Memory B cell (primary cell): ENCODE measurements around the gene AHNAK2.
"Not testable (repeated sequence)": the region's sequence is repeated elsewhere in the genome, so short reads cannot be mapped to it uniquely, and the experiment has no call there.

Experiments used
- ATAC-seq: fragments of 150-1000 bp; cut with Tn5 transposase; 2 replicates; pipeline ENCODE4 v1.10.0; 2021; ENCODE audit warnings: low read depth, mild to moderate bottlenecking, moderate library complexity
- DNase-seq, 2 donors: peaks; one replicate each; pipeline ENCODE4 v3.0.0; 2022; ENCODE audit warnings: low spot score in 2 of 2
- H3K27ac Mint-ChIP-seq: one replicate; pipeline ENCODE4 v1.8.0; 2022; ENCODE audit warnings: mild to moderate bottlenecking, moderate library complexity, mixed read lengths
- H3K27me3 Mint-ChIP-seq: one replicate; pipeline ENCODE4 v1.8.0; 2022; ENCODE audit warnings: mixed read lengths
- H3K36me3 Mint-ChIP-seq: one replicate; pipeline ENCODE4 v1.8.0; 2022; ENCODE audit warnings: mild to moderate bottlenecking, mixed read lengths
- H3K4me1 Mint-ChIP-seq: one replicate; pipeline ENCODE4 v1.8.0; 2022; ENCODE audit warnings: mixed read lengths
- H3K4me3 Mint-ChIP-seq: one replicate; pipeline ENCODE4 v1.8.0; 2022; ENCODE audit warnings: mild to moderate bottlenecking, moderate library complexity, mixed read lengths
- H3K9me3 Mint-ChIP-seq: one replicate; pipeline ENCODE4 v1.8.0; 2022; ENCODE audit warnings: mixed read lengths

Gene AHNAK2

DNA sequence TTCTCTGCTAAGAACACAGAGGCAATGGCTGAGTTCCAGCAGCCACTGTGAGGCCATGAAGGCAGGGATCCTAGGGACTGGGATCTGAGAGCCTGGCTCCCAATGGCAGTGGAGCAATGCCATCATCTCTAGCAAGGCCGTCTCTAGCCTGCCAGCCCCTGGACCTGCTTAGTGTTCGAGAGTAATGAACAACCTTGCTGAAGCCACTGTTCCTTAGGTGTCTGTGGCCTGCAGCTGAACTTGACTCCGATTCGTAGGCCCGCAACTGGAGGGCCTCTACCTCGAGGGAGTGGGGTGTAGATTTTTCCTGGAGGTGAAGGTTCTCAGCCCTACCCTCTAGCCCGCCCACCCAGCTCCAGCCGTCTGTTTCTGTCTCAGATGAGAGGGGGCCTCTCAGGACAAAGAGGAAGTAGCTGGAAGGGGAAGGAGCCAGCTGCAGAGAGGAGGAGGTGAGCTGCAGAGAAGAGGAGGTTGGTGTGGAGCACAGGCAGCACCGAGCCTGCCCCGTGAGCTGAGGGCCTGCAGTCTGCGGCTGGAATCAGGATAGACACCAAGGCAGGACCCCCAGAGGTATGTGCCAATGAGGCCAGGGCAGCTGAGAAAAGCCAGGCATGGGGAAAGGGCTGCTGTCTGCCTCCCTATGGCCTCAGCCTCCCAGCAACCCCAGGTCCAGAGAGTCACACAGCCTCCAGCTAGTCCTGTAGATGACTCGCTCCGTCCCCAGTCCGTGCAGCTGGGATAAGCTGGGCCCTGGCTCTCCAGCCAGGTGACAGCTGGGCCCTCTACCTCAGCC, 53.6 kb downstream of the AHNAK2 start, which contains the start of gene PLD4:
Gene PLD4, plus strand, starts transcription at position 459 of the 793 bp plus-strand sequence. CDS start 2,262 bp downstream, outside the sequence.
- H3K4me3 Mint-ChIP-seq: peak within 1 kb of the TSS; percentile 92
- no peaks in the 10 kb centered on the region for H3K9me3 Mint-ChIP-seq
- peak within 1 kb of the TSS; percentile 48 for H3K27ac Mint-ChIP-seq
- H3K36me3 Mint-ChIP-seq: no peaks in the 10 kb centered on the region
- peak; percentile 38 to 52 for DNase-seq
- ATAC-seq: peak; percentile 57
- no peaks in the 10 kb centered on the region for H3K27me3 Mint-ChIP-seq
- H3K4me1 Mint-ChIP-seq: peaks cover 26% of the 10 kb centered on the region

DNA sequence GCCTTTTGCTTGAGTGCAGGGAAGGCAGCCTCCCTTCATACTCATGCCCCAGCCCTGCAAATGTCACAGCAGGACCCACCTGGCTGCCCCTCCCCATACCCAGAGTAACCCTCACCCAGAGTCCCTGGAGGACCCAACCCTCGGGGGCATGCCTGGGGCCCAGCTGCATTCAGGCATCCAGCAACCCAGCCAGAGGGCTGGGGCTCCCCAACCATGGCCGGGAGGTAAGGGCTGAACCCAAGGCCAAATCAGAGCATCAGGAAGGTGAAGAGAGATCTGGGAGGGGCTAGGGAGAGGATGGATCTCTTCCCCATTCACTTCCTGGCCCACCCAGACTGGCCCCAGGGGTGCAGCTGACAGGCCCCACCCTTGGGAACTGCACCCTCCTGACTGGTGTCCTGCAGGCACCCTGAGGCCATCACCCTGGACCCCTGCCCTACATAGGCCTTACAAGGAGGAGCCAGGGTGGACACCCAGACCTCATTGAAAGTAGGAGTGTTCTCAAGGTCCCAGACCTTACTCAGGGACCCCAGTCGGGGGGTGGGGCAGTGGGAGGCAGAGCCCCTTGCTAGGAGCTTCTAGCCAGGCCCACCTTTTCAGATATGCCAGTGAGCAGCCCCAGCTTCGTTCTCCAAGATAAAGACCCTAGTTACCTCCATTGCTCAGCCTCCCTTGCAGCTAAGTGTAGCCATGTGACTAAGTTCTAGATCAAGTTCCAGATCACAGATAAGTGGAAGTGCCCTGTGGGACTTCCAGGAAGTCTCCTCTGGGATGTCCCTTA, 54.3 kb downstream of the AHNAK2 start:
- Mint-ChIP-seq H3K36me3 (no peaks in the 10 kb centered on the region), H3K4me3 (peak overlapping the region; percentile 92), H3K27ac (peak overlapping the region; percentile 48), H3K9me3 (no peaks in the 10 kb centered on the region), H3K27me3 (no peaks in the 10 kb centered on the region), H3K4me1 (peaks cover 26% of the 10 kb centered on the region)
- DNase-seq: no peak
- no peak for ATAC-seq

DNA sequence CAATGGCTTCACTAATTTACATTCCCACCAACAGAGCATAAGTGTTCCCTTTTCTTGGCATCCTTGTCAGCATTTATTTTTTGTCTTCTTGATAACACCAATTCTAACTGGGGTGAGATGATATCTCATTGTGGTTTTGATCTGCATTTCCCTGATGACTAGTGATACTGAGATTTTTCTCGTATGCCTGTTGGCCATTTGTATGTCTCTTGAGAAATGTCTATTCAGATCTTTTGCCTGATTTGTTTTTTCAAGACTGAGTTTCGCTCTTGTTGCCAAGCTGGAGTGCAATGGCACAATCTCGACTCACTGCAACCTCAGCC, 58.2 kb downstream of the AHNAK2 start:
- H3K9me3 Mint-ChIP-seq: no peaks in the 10 kb centered on the region
- ATAC-seq (no peak), DNase-seq (no peak)
- H3K4me3 Mint-ChIP-seq: no peak overlapping the region
- peaks cover 2% of the 10 kb centered on the region for H3K27me3 Mint-ChIP-seq
- H3K36me3 Mint-ChIP-seq: no peaks in the 10 kb centered on the region
- peaks cover 18% of the 10 kb centered on the region for H3K4me1 Mint-ChIP-seq
- H3K27ac Mint-ChIP-seq: no peak overlapping the region

DNA sequence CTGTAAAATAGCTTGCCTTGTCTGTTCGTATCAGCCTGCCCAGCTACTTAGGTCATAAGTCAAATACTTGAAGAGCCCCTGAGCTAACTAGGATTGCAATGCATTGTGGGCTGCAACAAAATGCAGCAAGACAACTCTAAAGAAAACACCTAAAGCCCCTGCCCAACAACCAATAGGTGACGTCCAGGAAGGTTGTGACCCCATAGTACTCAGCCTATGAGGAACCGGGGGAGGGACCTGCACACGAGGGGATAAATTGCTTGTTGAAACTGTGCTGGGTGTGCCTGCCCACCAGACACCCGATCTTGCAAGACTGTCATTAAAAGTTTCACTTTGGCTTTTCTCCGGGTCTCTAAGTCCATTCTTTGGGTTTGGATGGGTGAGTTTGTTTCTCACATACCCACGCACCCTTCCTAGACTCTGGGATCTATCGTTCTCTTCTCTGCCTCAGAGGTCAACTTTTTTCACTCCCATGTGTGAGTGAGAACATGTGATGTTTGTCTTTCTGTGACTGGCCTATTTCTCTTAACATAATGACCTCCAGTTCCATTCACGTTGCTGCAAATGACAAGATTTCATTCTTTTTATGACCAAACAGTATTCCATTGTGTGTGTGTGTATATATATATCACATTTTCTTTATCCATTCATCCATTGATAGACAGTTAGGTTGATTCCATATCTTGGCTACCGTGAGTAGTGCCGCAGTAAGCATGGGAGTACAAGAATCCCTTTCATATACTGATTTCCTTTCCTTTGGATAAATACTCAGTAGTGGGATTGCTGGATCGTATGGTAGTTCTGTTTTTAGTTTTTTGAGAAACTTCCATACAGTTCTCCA, 58.8 kb downstream of the AHNAK2 start:
- H3K27me3 Mint-ChIP-seq, H3K9me3 Mint-ChIP-seq, H3K4me3 Mint-ChIP-seq, ATAC-seq, DNase-seq, H3K27ac Mint-ChIP-seq, H3K36me3 Mint-ChIP-seq: not testable (repeated sequence)
- H3K4me1 Mint-ChIP-seq: peaks cover 13% of the 10 kb centered on the region

DNA sequence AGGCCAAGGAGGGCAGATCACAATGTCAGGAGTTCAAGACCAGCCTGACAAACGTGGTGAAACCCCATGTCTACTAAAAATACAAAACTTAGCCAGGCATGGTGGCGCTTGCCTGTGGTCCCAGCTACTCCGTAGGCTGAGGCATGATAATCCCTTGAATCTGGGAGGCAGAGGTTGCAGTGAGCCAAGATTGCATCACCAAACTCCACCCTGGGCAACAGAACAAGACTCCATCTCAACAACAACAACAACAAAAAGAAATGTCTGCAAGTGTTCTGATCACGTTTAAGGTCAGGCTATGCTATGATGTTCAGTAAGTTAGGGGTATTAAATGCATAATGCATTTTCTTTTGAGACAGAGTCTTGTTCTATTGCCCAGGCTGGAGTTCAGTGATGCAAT, 60.2 kb downstream of the AHNAK2 start:
- H3K27me3 Mint-ChIP-seq: peaks cover 2% of the 10 kb centered on the region
- ATAC-seq (no peak), DNase-seq (no peak)
- peaks cover 2% of the 10 kb centered on the region for H3K4me1 Mint-ChIP-seq
- H3K36me3 Mint-ChIP-seq: no peaks in the 10 kb centered on the region
- no peaks in the 10 kb centered on the region for H3K9me3 Mint-ChIP-seq
- H3K4me3 Mint-ChIP-seq: no peak overlapping the region
- H3K27ac Mint-ChIP-seq: no peak overlapping the region

DNA sequence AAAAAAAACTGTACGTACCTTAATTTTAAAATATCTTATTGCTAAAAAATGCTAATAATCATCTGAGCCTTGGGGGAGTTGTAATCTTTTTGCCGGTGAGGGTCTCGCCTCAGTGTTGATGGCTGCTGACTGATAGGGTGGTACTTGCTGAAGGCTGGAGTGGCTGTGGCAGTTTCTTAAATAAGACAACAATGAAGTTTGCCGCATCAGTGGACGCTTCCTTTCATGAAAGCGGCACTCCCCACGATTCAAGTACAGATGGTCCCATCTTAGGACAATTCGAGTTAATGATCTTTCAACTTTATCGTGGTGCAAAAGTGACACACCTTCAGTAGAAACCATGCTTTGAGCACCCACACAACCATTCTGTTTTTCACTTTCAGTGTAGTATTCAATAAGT, 61.1 kb downstream of the AHNAK2 start:
- ATAC-seq (no peak), DNase-seq (no peak)
- Mint-ChIP-seq H3K9me3 (peaks cover under 1% of the 10 kb centered on the region), H3K4me3 (no peak overlapping the region), H3K4me1 (peaks cover 2% of the 10 kb centered on the region), H3K27ac (no peak overlapping the region), H3K27me3 (peaks cover 3% of the 10 kb centered on the region), H3K36me3 (peaks cover under 1% of the 10 kb centered on the region)

DNA sequence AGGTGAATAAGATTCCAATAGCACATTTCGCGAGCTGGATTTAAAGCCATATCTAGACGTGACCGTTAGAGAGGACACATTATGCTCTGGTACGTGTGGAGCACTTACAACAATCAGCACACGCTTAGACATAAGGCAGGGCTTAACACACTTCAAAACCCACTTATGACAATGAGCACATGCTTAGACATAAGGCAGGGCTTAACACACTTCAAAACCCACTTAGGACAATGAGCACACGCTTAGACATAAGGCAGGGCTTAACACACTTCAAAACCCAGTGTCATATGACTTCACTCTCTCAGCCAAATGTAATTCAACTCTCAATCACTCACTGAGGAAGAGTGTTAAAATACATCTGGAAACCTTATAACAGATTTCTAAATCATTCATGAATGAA, 64.7 kb downstream of the AHNAK2 start:
- H3K36me3 Mint-ChIP-seq: peaks cover 5% of the 10 kb centered on the region
- ATAC-seq (no peak), DNase-seq (no peak)
- peaks cover 7% of the 10 kb centered on the region for H3K27me3 Mint-ChIP-seq
- H3K4me1 Mint-ChIP-seq: no peaks in the 10 kb centered on the region
- peaks cover 2% of the 10 kb centered on the region for H3K9me3 Mint-ChIP-seq
- no peak overlapping the region for H3K27ac Mint-ChIP-seq
- H3K4me3 Mint-ChIP-seq: no peak overlapping the region

DNA sequence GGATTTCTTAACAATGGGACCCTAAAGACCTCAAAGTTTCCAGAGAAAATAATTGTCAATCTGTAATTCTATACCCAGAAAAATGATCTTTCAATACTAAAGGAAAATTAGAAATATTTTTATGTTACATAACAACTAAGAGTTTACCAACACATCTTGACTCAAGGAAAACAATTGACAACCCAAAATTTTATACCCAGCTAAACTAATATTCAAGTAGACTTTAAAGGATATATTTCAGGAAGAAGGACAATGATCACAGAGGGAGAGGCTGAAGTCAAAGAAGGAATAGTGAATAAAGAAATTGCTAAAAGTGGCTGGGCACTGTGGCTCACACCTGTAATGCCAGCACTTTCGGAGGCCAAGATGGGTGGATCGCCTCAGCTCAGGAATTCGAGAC, 66.1 kb downstream of the AHNAK2 start:
- DNase-seq: no peak
- H3K27ac Mint-ChIP-seq: no peak overlapping the region
- no peaks in the 10 kb centered on the region for H3K4me1 Mint-ChIP-seq
- H3K36me3 Mint-ChIP-seq: peaks cover 5% of the 10 kb centered on the region
- peaks cover 2% of the 10 kb centered on the region for H3K9me3 Mint-ChIP-seq
- H3K27me3 Mint-ChIP-seq: peaks cover 7% of the 10 kb centered on the region
- ATAC-seq: no peak
- no peak overlapping the region for H3K4me3 Mint-ChIP-seq

DNA sequence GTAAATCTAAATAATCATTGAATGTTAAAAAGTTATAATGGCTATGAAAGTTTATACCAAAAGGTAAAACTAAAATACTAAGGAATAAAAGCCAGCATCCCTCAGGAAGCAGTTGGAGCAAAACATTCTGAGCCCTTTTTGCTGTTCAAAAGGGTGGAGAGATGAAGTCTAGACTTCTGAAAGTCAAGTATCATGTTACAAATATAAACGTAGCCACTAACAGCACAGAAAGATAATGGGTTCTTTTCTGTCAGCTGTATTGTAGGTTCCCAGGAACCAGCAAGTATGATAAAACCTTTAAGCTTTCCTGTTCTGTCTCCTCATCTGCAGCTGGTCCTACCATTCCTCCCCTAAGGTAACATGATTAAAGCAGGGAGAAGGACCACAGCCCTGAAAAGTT, 69.9 kb downstream of the AHNAK2 start:
- DNase-seq (no peak), ATAC-seq (no peak)
- H3K27me3 Mint-ChIP-seq: peaks cover 12% of the 10 kb centered on the region
- H3K9me3 Mint-ChIP-seq: peaks cover 2% of the 10 kb centered on the region
- H3K36me3 Mint-ChIP-seq: peaks cover 5% of the 10 kb centered on the region
- peaks cover 7% of the 10 kb centered on the region for H3K4me1 Mint-ChIP-seq
- H3K4me3 Mint-ChIP-seq: no peak overlapping the region
- H3K27ac Mint-ChIP-seq: no peak overlapping the region

DNA sequence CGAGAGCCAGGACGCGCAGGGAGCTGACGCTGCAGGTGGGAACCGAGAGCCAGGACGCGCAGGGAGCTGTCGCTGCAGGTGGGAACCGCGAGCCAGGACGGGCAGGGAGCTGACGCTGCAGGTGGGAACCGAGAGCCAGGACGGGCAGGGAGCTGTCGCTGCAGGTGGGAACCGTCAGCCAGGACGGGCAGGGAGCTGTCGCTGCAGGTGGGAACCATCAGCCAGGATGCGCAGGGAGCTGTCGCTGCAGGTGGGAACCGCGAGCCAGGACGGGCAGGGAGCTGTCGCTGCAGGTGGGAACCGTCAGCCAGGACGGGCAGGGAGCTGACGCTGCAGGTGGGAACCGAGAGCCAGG, 72.6 kb downstream of the AHNAK2 start:
- ATAC-seq, H3K4me1 Mint-ChIP-seq, DNase-seq, H3K27me3 Mint-ChIP-seq, H3K4me3 Mint-ChIP-seq, H3K36me3 Mint-ChIP-seq, H3K9me3 Mint-ChIP-seq, H3K27ac Mint-ChIP-seq: not testable (repeated sequence)

DNA sequence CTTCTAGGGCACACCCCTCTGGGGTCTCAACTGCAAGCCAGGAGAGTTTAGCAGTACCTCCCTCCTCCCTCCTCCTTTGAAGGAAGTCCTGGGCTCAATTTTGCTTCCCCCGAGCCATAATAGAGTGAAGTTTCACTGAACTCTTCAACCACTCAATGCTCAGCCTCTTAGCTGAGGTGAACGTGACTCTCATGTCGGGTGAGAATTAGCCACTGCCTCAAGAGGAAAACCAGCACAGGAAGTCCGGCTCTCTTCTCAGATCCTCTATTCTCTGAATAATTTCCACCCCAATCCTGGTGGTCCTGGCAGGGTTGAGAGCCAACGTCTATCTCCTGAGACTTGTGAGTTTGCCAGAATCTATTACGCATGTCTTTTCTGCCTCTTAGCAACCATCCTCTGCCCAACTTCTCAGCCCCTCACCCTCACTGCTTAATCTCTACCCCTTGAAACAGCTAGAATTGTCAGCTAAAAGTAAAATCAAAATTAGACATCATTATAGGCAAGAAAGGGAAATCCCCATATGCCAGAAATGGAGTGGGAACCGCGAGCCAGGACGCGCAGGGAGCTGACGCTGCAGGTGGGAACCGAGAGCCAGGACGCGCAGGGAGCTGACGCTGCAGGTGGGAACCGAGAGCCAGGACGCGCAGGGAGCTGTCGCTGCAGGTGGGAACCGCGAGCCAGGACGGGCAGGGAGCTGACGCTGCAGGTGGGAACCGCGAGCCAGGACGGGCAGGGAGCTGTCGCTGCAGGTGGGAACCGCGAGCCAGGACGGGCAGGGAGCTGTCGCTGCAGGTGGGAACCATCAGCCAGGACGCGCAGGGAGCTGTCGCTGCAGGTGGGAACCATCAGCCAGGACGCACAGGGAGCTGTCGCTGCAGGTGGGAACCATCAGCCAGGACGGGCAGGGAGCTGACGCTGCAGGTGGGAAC, 73.3 kb downstream of the AHNAK2 start:
- not testable (repeated sequence) for ATAC-seq, H3K27me3 Mint-ChIP-seq, H3K4me3 Mint-ChIP-seq, H3K4me1 Mint-ChIP-seq, DNase-seq, H3K9me3 Mint-ChIP-seq, H3K36me3 Mint-ChIP-seq
- H3K27ac Mint-ChIP-seq: peak overlapping the region; percentile 24

DNA sequence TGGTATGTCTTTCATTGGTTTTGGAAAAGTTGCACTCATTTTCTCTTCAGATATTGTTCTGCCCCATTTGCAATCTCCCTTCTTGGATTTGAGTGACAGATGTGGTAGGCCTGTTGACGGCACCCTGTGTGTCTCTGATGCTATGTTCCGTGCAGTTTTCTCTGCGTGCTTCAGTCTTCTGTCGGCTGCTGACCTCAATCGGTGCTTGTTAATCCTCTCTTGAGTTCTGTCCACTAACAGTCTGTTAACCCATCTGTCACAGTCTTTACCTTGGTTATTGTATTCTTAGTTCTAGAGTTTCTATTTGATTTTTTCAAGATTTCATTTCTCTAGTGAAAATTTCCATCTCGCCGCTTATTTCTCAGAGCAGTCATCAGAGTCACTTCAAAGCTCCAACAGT, 74.2 kb downstream of the AHNAK2 start:
- H3K9me3 Mint-ChIP-seq: no peaks in the 10 kb centered on the region
- DNase-seq (no peak), ATAC-seq (no peak)
- peaks cover 12% of the 10 kb centered on the region for H3K4me1 Mint-ChIP-seq
- H3K36me3 Mint-ChIP-seq: no peaks in the 10 kb centered on the region
- no peak overlapping the region for H3K27ac Mint-ChIP-seq
- H3K27me3 Mint-ChIP-seq: peaks cover 9% of the 10 kb centered on the region
- H3K4me3 Mint-ChIP-seq: no peak overlapping the region
